ENCODE results near the gene OR10A6. TPM values are rescaled to one million over a fixed set of nuclear protein-coding genes. Genes with fewer than 3 reads are reported as not detected.

The OR10A6 gene
- total RNA-seq, 4 donors from 2014 or later, result not detected

GRCh38 chr11:7898666-7899283 is 32.3 kb downstream of the OR10A6 start:
- intact Hi-C loops (cut with DNase I; ENCODE audit: low total_unique reads), result loop anchor here (10.0 kb wide), 1 partner anchor 196 kb away; no protein-coding TSS in a partner anchor
- DNase-seq, result no peak
- Histone ChIP-seq H3K4me3 (no peak overlapping the region), H3K4me1 (no peaks in the 10 kb centered on the region), H3K9me3 (no peaks in the 10 kb centered on the region), H3K36me3 (no peaks in the 10 kb centered on the region), H3K27me3 (no peaks in the 10 kb centered on the region), H3K27ac (no peak overlapping the region)
- no peak for TF ChIP-seq POLR2A (IDR thresholded peaks at IDR 0.05)
- TF ChIP-seq CTCF (IDR thresholded peaks at IDR 0.05 in 4 of 5, conservative IDR thresholded peaks at IDR 0.05 in 1 of 5), result no peak
- in situ Hi-C loops (cut with MboI; ENCODE audit: low sequenced_read_pairs in 4 of 4), result loop anchor here in 1 of 4 donors (10.0 kb wide), 1 partner anchor 206 kb away; no protein-coding TSS in a partner anchor
- no peak for ATAC-seq

- H3K4me3 ChIP-seq, result no peak overlapping the region
- no peak for DNase-seq
- in situ Hi-C loops (cut with MboI; ENCODE audit: low sequenced_read_pairs in 4 of 4) (loop anchor here in 1 of 4 donors (10.0 kb wide), 1 partner anchor 209 kb away; no protein-coding TSS in a partner anchor), intact Hi-C loops (cut with DNase I; ENCODE audit: low total_unique reads) (loop anchor here (10.0 kb wide), 1 partner anchor 199 kb away; no protein-coding TSS in a partner anchor)
- H3K9me3 ChIP-seq, result no peaks in the 10 kb centered on the region
- TF ChIP-seq CTCF (IDR thresholded peaks at IDR 0.05 in 4 of 5, conservative IDR thresholded peaks at IDR 0.05 in 1 of 5) (no peak), POLR2A (IDR thresholded peaks at IDR 0.05) (no peak)
- H3K27me3 ChIP-seq, result no peaks in the 10 kb centered on the region
- H3K27ac ChIP-seq, result no peak overlapping the region
- ATAC-seq, result no peak
- H3K4me1 ChIP-seq, result no peaks in the 10 kb centered on the region
- H3K36me3 ChIP-seq, result no peaks in the 10 kb centered on the region
These were observed 34.9 kb downstream of the OR10A6 start for GRCh38 chr11:7896009-7896785.

- ATAC-seq (no peak), DNase-seq (no peak)
- in situ Hi-C loops (cut with MboI; ENCODE audit: low sequenced_read_pairs in 4 of 4) (loop anchor here in 1 of 4 donors (5.0 to 10.0 kb wide), 2 partner anchors 93 to 211 kb away; partner anchors contain the start of gene EIF3F), intact Hi-C loops (cut with DNase I; ENCODE audit: low total_unique reads) (loop anchor here (10.0 kb wide), 1 partner anchor 201 kb away; no protein-coding TSS in a partner anchor)
- Histone ChIP-seq H3K27ac (no peak overlapping the region), H3K9me3 (no peaks in the 10 kb centered on the region), H3K27me3 (no peaks in the 10 kb centered on the region), H3K4me1 (no peaks in the 10 kb centered on the region), H3K4me3 (no peak overlapping the region), H3K36me3 (no peaks in the 10 kb centered on the region)
- no peak for TF ChIP-seq CTCF (IDR thresholded peaks at IDR 0.05 in 4 of 5, conservative IDR thresholded peaks at IDR 0.05 in 1 of 5)
These were observed 36.8 kb downstream of the OR10A6 start for GRCh38 chr11:7894251-7894650.

- Histone ChIP-seq H3K9me3 (no peaks in the 10 kb centered on the region), H3K36me3 (no peaks in the 10 kb centered on the region), H3K27me3 (no peaks in the 10 kb centered on the region), H3K4me3 (no peak overlapping the region), H3K27ac (no peak overlapping the region), H3K4me1 (no peaks in the 10 kb centered on the region)
- TF ChIP-seq CTCF (IDR thresholded peaks at IDR 0.05 in 4 of 5, conservative IDR thresholded peaks at IDR 0.05 in 1 of 5) (no peak), POLR2A (IDR thresholded peaks at IDR 0.05) (no peak)
- DNase-seq, result no peak
- in situ Hi-C loops (cut with MboI; ENCODE audit: low sequenced_read_pairs in 4 of 4) (loop anchor here in 1 of 4 donors (5.0 to 10.0 kb wide), 2 partner anchors 94 to 211 kb away; partner anchors contain the start of gene EIF3F), intact Hi-C loops (cut with DNase I; ENCODE audit: low total_unique reads) (loop anchor here (10.0 kb wide), 1 partner anchor 201 kb away; no protein-coding TSS in a partner anchor)
- ATAC-seq, result no peak
These were observed 37.3 kb downstream of the OR10A6 start for GRCh38 chr11:7893796-7894195.

Measured in gastrocnemius medialis (tissue), 4 donors.